ENCODE measurements around the gene TANGO6. TPM values are rescaled to one million over a fixed set of nuclear protein-coding genes. Genes with fewer than 3 reads are reported as not detected.

Gene TANGO6
- total RNA-seq, 2 donors from 2014 or later: 9.6 to 15.3 TPM

- Histone ChIP-seq H3K36me3 (ENCODE audit: control insufficient read depth, insufficient read depth, low read length) (no peaks in the 10 kb centered on the region), H3K4me1 (ENCODE audit: control insufficient read depth, insufficient read depth, low read length) (peaks cover 4% of the 10 kb centered on the region), H3K4me3 (ENCODE audit: low read length) (no peak overlapping the region), H3K27me3 (ENCODE audit: control insufficient read depth, insufficient read depth, low read length, poor library complexity, severe bottlenecking) (no peaks in the 10 kb centered on the region), H3K9ac (ENCODE audit: extremely low read depth, low read length, poor library complexity, severe bottlenecking) (no peak overlapping the region), H3K27ac (ENCODE audit: low read depth, low read length) (no peak overlapping the region), H3K9me3 (ENCODE audit: control insufficient read depth, low read length) (no peaks in the 10 kb centered on the region)
- Mint-ChIP-seq H3K27ac (no peak overlapping the region), H3K4me1 (peaks cover 13% of the 10 kb centered on the region), H3K27me3 (ENCODE audit: insufficient read depth) (peaks cover 18% of the 10 kb centered on the region), H3K4me3 (no peak overlapping the region), H3K9me3 (no peaks in the 10 kb centered on the region), H3K36me3 (ENCODE audit: low read depth) (peaks cover 2% of the 10 kb centered on the region)
- TF ChIP-seq CTCF (conservative IDR thresholded peaks at IDR 0.05): no peak
- WGBS, 2 experiments (ENCODE audit: insufficient coverage in 1 of 2, insufficient read length in 1 of 2): 48 to 67% methylated on average over 6 of the region's 6 CpGs
- DNase-seq: peak; percentile 59
These were observed 221.5 kb downstream of the TANGO6 start for GRCh38 chr16:69064764-69065313.

- no peak overlapping the region for H3K27ac ChIP-seq (ENCODE audit: low read depth, low read length)
- H3K4me3 ChIP-seq (ENCODE audit: low read length): no peak overlapping the region
- Mint-ChIP-seq H3K27me3 (ENCODE audit: insufficient read depth) (peaks cover 46% of the 10 kb centered on the region), H3K9me3 (no peaks in the 10 kb centered on the region), H3K27ac (no peak overlapping the region), H3K36me3 (ENCODE audit: low read depth) (no peaks in the 10 kb centered on the region), H3K4me3 (no peak overlapping the region), H3K4me1 (peaks cover 31% of the 10 kb centered on the region)
- H3K27me3 ChIP-seq (ENCODE audit: control insufficient read depth, insufficient read depth, low read length, poor library complexity, severe bottlenecking): peaks cover 27% of the 10 kb centered on the region
- H3K36me3 ChIP-seq (ENCODE audit: control insufficient read depth, insufficient read depth, low read length): no peaks in the 10 kb centered on the region
- H3K9me3 ChIP-seq (ENCODE audit: control insufficient read depth, low read length): no peaks in the 10 kb centered on the region
- no peak for DNase-seq
- H3K9ac ChIP-seq (ENCODE audit: extremely low read depth, low read length, poor library complexity, severe bottlenecking): no peak overlapping the region
- WGBS, 2 experiments (ENCODE audit: insufficient coverage in 1 of 2, insufficient read length in 1 of 2): 96 to 100% methylated on average over 4 to 5 of the region's 5 CpGs
- H3K4me1 ChIP-seq (ENCODE audit: control insufficient read depth, insufficient read depth, low read length): peaks cover 4% of the 10 kb centered on the region
- TF ChIP-seq CTCF (conservative IDR thresholded peaks at IDR 0.05): no peak
These were observed 226.2 kb downstream of the TANGO6 start for GRCh38 chr16:69069504-69069903.

GRCh38 chr16:69071036-69071435, 227.7 kb downstream of the TANGO6 start:
- H3K9me3 ChIP-seq (ENCODE audit: control insufficient read depth, low read length): no peaks in the 10 kb centered on the region
- H3K4me1 Mint-ChIP-seq: peaks cover 25% of the 10 kb centered on the region

More at GRCh38 chr16:69071036-69071435, 227.7 kb downstream of the TANGO6 start:
- Mint-ChIP-seq H3K27me3 (ENCODE audit: insufficient read depth) (peaks cover 36% of the 10 kb centered on the region), H3K27ac (no peak overlapping the region), H3K4me3 (no peak overlapping the region), H3K9me3 (no peaks in the 10 kb centered on the region), H3K36me3 (ENCODE audit: low read depth) (no peaks in the 10 kb centered on the region)
- DNase-seq: no peak
- Histone ChIP-seq H3K27me3 (ENCODE audit: control insufficient read depth, insufficient read depth, low read length, poor library complexity, severe bottlenecking) (peaks cover 29% of the 10 kb centered on the region), H3K36me3 (ENCODE audit: control insufficient read depth, insufficient read depth, low read length) (no peaks in the 10 kb centered on the region), H3K9ac (ENCODE audit: extremely low read depth, low read length, poor library complexity, severe bottlenecking) (no peak overlapping the region), H3K27ac (ENCODE audit: low read depth, low read length) (no peak overlapping the region), H3K4me3 (ENCODE audit: low read length) (no peak overlapping the region), H3K4me1 (ENCODE audit: control insufficient read depth, insufficient read depth, low read length) (no peaks in the 10 kb centered on the region)
- no peak for TF ChIP-seq CTCF (conservative IDR thresholded peaks at IDR 0.05)
- WGBS, 2 experiments (ENCODE audit: insufficient coverage in 1 of 2, insufficient read length in 1 of 2): 78% methylated on average over 3 of the region's 3 CpGs; no CpG with 5 or more reads in 1 of the 2 experiments
